Hepatic stellate cell (primary cell): ENCODE data around the gene CCDC15.
"Not testable (repeated sequence)": the region's sequence is repeated elsewhere in the genome, so short reads cannot be mapped to it uniquely, and the experiment has no call there.

Source experiments
- DNase-seq: peaks from one replicate; pipeline ENCODE4 v3.0.0; 2011; ENCODE audit warnings: low spot score

Gene CCDC15

GRCh38 chr11:125081098-125081798 lies 127.2 kb downstream of the CCDC15 start:
- DNase-seq = no peak

DNA sequence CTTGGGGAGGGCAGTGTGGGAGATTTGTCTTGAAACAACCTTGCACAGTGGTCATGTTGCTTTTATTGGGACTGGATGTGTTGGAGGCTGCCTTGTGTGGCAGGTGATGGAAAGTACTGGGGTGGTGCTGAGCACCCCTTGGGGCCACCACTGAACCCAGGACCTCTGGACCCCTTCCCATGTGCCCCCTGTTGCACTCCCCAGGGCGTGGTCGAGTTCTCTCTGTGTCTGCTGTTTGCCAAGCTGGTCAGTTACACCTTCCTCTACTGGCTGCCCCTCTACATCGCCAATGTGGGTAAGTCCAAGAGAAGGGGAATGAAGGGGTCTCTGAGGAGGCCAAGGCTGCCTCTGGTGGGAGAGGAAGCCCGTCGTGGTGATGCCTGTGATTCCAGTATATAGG lies 128.0 kb downstream of the CCDC15 start:
- DNase-seq = no peak

DNA sequence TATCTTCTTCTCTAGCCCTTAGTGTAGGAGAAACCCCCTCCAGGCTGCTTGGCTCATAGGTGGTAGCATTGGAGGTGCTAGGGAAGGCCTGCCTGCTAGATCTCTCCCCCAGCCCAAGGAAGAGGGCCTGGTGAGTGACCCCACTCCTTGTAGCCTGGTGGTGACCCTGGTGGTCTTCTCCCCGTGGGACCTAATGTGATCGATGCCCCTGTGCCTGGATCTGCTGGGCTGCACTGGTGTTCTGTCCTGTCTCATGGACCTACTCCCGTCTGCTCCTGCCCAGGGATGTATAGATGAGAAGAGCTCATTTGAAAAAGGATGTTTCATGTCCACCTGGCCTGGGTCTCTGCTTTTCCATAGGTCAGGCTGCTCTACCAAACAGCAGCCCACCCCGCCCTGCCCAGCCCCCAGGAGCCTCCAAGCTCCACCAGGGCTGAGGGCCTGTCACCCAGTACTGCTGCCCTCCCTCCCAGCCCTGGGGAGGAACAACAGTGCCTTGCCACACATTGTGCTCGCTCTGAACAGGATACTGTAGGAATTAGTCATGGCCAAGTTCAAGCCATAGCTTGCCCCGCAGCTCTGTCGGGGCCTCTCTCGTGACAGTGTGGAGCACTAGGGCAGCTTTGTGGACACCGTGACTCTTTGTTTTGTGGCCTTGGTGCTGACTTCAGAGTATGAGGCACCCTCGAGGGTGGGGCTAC lies 128.8 kb downstream of the CCDC15 start:
- peak; percentile 96 for DNase-seq

DNA sequence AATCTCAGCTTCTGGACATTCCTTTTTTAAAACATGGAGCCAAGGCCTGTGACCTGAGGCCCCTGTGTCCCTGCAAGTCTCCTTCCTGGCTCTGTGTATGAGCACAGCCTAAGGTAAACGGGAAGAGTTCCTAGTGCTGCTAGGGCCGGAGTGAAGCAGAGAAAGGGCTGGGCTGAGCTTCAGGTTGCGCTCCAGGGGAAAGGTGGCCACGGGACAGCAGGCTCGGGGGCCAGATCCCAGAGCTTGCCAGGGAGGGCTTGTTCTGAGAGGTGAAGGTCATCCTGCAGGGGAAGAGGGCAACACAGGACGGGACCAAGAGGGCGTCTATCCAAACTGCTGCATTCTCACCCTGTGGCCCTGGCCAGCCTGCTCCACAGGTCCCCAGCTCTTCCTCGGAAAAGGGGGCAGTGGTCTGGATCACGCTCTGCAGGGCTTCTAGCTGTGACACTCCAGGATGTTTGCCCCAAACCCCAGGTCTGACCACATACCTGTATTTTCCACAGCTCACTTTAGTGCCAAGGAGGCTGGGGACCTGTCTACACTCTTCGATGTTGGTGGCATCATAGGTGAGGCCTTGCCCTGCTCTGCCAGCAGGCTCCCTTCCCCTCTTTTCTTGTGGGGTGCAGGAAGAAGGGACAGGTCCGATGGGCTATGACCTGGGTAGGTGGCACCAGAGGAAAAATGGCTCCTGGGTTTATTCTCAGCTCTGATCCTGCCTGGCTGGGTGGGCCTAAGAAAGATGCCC lies 129.5 kb downstream of the CCDC15 start:
- no peak for DNase-seq

DNA sequence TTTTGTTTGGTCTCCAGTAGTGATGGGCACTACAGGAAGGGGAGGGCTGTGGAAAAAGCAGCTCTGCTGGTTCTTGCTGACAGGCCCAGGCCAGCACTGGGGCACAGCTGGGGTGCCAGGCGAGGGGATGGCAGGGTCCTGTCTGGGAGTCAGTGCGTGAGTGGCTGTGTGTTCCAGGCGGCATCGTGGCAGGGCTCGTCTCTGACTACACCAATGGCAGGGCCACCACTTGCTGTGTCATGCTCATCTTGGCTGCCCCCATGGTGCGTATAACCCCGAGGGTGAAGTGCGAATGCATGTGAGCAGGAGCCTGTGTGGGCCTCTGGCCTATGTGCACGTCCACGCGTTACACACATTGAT lies 130.0 kb downstream of the CCDC15 start:
- no peak for DNase-seq

DNA sequence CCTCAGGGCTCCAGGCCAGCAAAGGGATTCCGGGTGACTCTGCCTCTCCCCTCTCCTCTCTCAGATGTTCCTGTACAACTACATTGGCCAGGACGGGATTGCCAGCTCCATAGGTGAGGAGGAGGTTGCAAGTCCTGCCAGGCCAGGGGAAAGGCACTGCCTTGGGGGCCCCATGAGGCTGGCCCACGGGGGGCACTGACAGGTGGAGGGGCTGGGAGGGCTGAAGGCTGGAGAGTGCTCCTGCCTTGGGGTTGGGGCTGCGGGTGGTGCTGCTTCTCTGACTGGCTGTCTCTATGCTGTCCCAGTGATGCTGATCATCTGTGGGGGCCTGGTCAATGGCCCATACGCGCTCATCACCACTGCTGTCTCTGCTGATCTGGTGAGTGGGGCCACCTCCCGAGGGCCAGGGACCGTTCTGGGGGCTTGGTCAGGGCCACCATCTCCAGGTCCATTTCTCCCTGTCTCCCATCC lies 130.8 kb downstream of the CCDC15 start:
- no peak for DNase-seq

- DNase-seq = no peak
Measured at GRCh38 chr11:125085301-125086081, 131.5 kb downstream of the CCDC15 start.

- no peak for DNase-seq
Measured at GRCh38 chr11:125086633-125087296, 132.8 kb downstream of the CCDC15 start.

GRCh38 chr11:125088123-125088522 lies 134.1 kb downstream of the CCDC15 start:
- DNase-seq = no peak

GRCh38 chr11:125088576-125089455 lies 134.8 kb downstream of the CCDC15 start:
- DNase-seq = no peak

DNA sequence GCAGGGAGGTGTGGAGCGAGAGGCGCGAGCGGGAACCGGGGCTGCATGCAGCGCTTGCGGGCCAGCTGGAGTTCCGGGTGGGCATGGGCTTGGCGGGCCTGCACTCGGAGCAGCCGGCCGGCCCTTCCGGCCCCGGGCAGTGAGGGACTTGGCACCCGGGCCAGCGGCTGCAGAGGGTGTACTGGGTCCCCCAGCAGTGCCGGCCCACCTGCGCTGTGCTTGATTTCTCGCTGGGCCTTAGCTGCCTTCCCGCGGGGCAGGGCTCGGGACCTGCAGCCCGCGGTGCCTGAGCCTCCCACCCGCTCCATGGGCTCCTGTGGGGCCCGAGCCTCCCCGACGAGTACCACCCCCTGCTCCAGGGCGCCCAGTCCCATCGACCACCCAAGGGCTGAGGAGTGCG lies 135.5 kb downstream of the CCDC15 start:
- not testable (repeated sequence) for DNase-seq

GRCh38 chr11:125090151-125090550 lies 136.1 kb downstream of the CCDC15 start:
- not testable (repeated sequence) for DNase-seq

DNA sequence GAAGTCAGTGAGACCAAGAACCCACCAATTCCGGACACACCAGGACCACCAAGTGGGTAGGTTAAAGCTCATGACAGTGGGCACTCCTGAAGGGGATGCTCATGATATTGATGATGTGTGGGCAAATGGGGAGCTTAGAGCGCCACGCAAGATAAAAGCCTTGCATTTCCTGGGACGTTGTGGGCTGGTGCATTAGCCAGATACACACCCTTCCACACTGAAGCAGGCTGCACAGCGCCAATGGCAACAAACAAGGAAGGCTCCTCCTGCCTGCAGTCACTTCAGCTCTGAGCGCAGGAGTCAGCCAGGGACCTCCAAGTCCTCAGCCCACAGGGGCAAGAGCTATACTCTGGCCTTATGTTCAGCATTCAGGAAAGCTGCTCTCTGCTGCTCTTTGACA lies 136.8 kb downstream of the CCDC15 start:
- no peak for DNase-seq
